GM23338 (cell line): ENCODE measurements around the gene ZBTB7A. TPM values are rescaled to one million over a fixed set of nuclear protein-coding genes. Genes with fewer than 3 reads are reported as not detected.
A peak's percentile ranks its signal among the peaks of the same experiment; 100 is the strongest.

Experiments
- ATAC-seq: fragments of 200-7000 bp; cut with Tn5 transposase; 3 replicates; pipeline ENCODE4 v1.9.1; 2020
- DNase-seq: peaks from one replicate; pipeline ENCODE4 v3.0.0-alpha.2; 2015; ENCODE audit warnings: low spot score
- H2AFZ ChIP-seq: fragments of 200-600 bp; sonication (generic); 2 replicates; pipeline ENCODE4 v1.8.0; 2016; ENCODE audit warnings: antibody characterized with exemption, mild to moderate bottlenecking, moderate library complexity
- H3F3A ChIP-seq: fragments of 200-600 bp; sonication (generic); replicated peaks from 2 replicates; pipeline ENCODE4 v1.8.0; 2017; ENCODE audit warnings: antibody characterized with exemption, mixed run types, low read depth
- H3K27ac ChIP-seq: fragments of 200-600 bp; sonication (generic); 2 replicates; pipeline ENCODE4 v1.6.1; 2016; ENCODE audit warnings: low read depth
- H3K27me3 ChIP-seq: fragments of 200-600 bp; sonication (generic); 2 replicates; pipeline ENCODE4 v1.8.0; 2016; ENCODE audit warnings: mild to moderate bottlenecking, mixed run types, moderate library complexity; ENCODE audit not compliant: insufficient read depth
- H3K36me3 ChIP-seq: fragments of 200-600 bp; sonication (generic); 2 replicates; pipeline ENCODE4 v1.8.0; 2016; ENCODE audit warnings: mild to moderate bottlenecking; ENCODE audit not compliant: insufficient read depth
- H3K4me1 ChIP-seq: fragments of 200-600 bp; sonication (generic); 2 replicates; pipeline ENCODE4 v1.8.0; 2016; ENCODE audit warnings: mild to moderate bottlenecking, moderate library complexity; ENCODE audit not compliant: insufficient read depth
- H3K4me2 ChIP-seq: fragments of 200-600 bp; sonication (generic); 2 replicates; pipeline ENCODE4 v1.7.1; 2017; ENCODE audit warnings: mixed run types
- H3K4me3 ChIP-seq: fragments of 200-600 bp; sonication (generic); 2 replicates; pipeline ENCODE4 v1.6.1; 2016; ENCODE audit warnings: mixed run types
- H3K79me2 ChIP-seq: fragments of 200-600 bp; sonication (generic); replicated peaks from 2 replicates; pipeline ENCODE4 v1.8.0; 2017; ENCODE audit warnings: mild to moderate bottlenecking; ENCODE audit not compliant: insufficient read depth
- H3K9me2 ChIP-seq: fragments of 200-600 bp; sonication (generic); 2 replicates; pipeline ENCODE4 v1.8.0; 2017; ENCODE audit not compliant: insufficient read depth
- H4K20me1 ChIP-seq: fragments of 200-600 bp; sonication (generic); replicated peaks from 2 replicates; pipeline ENCODE4 v1.8.0; 2017; ENCODE audit warnings: mild to moderate bottlenecking; ENCODE audit not compliant: insufficient read depth
- H3K27ac Mint-ChIP-seq: 2 replicates; pipeline ENCODE4 v1.8.0; 2020; ENCODE audit warnings: inconsistent platforms, mild to moderate bottlenecking, moderate library complexity, mixed read lengths
- H3K27me3 Mint-ChIP-seq: 3 replicates; pipeline ENCODE4 v1.8.0; 2022; ENCODE audit warnings: low read depth, mild to moderate bottlenecking, moderate library complexity, mixed read lengths, inconsistent platforms; ENCODE audit not compliant: insufficient read depth, poor library complexity
- H3K36me3 Mint-ChIP-seq: 3 replicates; pipeline ENCODE4 v1.8.0; 2021; ENCODE audit warnings: low read depth, mild to moderate bottlenecking, inconsistent platforms, moderate library complexity, mixed read lengths
- H3K4me1 Mint-ChIP-seq: 3 replicates; pipeline ENCODE4 v1.8.0; 2020; ENCODE audit warnings: mild to moderate bottlenecking, inconsistent platforms, mixed read lengths
- H3K4me3 Mint-ChIP-seq: 3 replicates; pipeline ENCODE4 v1.8.0; 2021; ENCODE audit warnings: moderate library complexity, mild to moderate bottlenecking, inconsistent platforms, mixed read lengths
- H3K9me3 Mint-ChIP-seq: 3 replicates; pipeline ENCODE4 v1.8.0; 2020; ENCODE audit warnings: moderate library complexity, mild to moderate bottlenecking, inconsistent platforms, mixed read lengths
- EZH2phosphoT487 ChIP-seq: fragments of 200-600 bp; sonication (generic); IDR thresholded peaks from one replicate; pipeline ENCODE4 v1.8.1; 2018; ENCODE audit warnings: antibody characterized with exemption; ENCODE audit not compliant: unreplicated experiment
- JUNB ChIP-seq: IDR thresholded peaks from one replicate; pipeline ENCODE4 v1.6.1; 2016; ENCODE audit warnings: antibody characterized with exemption; ENCODE audit not compliant: unreplicated experiment
- NANOG ChIP-seq: IDR thresholded peaks from 2 replicates; pipeline ENCODE4 v1.6.1; 2016; ENCODE audit warnings: antibody characterized with exemption, borderline replicate concordance
- REST ChIP-seq: IDR thresholded peaks from one replicate; pipeline ENCODE4 v1.6.1; 2018; ENCODE audit warnings: antibody characterized with exemption; ENCODE audit not compliant: unreplicated experiment
- STAT1 ChIP-seq: IDR thresholded peaks from one replicate; pipeline ENCODE4 v1.6.1; 2016; ENCODE audit warnings: antibody characterized with exemption; ENCODE audit not compliant: unreplicated experiment
- ZNF114 ChIP-seq: fragments of 250-450 bp; sonication (Bioruptor Pico); IDR thresholded peaks from 2 replicates; pipeline ENCODE4 v1.5.0; 2020; ENCODE audit warnings: mild to moderate bottlenecking, moderate library complexity
- ZNF331 ChIP-seq: fragments of 250-450 bp; sonication (Bioruptor Pico); IDR thresholded peaks from 2 replicates; pipeline ENCODE4 v1.5.0; 2020; ENCODE audit warnings: low read depth, mild to moderate bottlenecking, moderate library complexity
- polyA plus RNA-seq: library from polyadenylated mRNA; unstranded; fragments of >200 nt; fragmentation: Nextera tagmentation; extraction: Ambion mirVana; gene quantifications from 2 replicates; pipeline ENCODE4 v1.2.1, GENCODE V29; 2016
- total RNA-seq: library from RNA; depleted of rRNA; stranded (reverse); fragments of >200 nt; shearing (Covaris generic); gene quantifications from 2 replicates; pipeline ENCODE4 v1.2.3, GENCODE V29; 2014

Gene ZBTB7A
- total and polyA plus RNA-seq, 2 experiments from 2014 or later: 9.5 to 35.0 TPM

- no peak overlapping the region for H2AFZ ChIP-seq
- no peaks in the 10 kb centered on the region for H3K9me2 ChIP-seq
- no peaks in the 10 kb centered on the region; the same call in 2 of the 3 replicates for H3K9me3 Mint-ChIP-seq
- no peak for DNase-seq
- H3K27me3 Mint-ChIP-seq: peaks cover 14% of the 10 kb centered on the region
- H3F3A ChIP-seq: peaks cover 28% of the 10 kb centered on the region; the same call in 1 of the 2 replicates
- H3K4me2 ChIP-seq: no peak overlapping the region
- H3K4me3 ChIP-seq: no peak overlapping the region
- H3K36me3 Mint-ChIP-seq: peaks cover 41% of the 10 kb centered on the region
- no peak overlapping the region for H3K4me3 Mint-ChIP-seq
- no peak overlapping the region for H3K27ac ChIP-seq
- no peaks in the 10 kb centered on the region for H3K27me3 ChIP-seq
- no peaks in the 10 kb centered on the region for H3K36me3 ChIP-seq
- TF ChIP-seq REST (peak; percentile 14), ZNF114 (CRISPR knock-in tag) (no peak)
- H3K4me1 ChIP-seq: peaks cover 9% of the 10 kb centered on the region; the same call in 1 of the 2 replicates
- peaks cover 16% of the 10 kb centered on the region for H3K4me1 Mint-ChIP-seq
- H3K27ac Mint-ChIP-seq: no peak overlapping the region
- no peak for ATAC-seq
- peaks cover 30% of the 10 kb centered on the region for H4K20me1 ChIP-seq
- H3K79me2 ChIP-seq: peaks cover 43% of the 10 kb centered on the region
Measured at GRCh38 chr19:4049432-4049831, 17.3 kb downstream of the ZBTB7A start.

GRCh38 chr19:4046946-4047683, 19.6 kb downstream of the ZBTB7A start:
- Histone ChIP-seq H3K4me3 (no peak overlapping the region), H3K36me3 (no peaks in the 10 kb centered on the region), H3F3A (peaks cover 13% of the 10 kb centered on the region; the same call in 1 of the 2 replicates), H3K79me2 (peaks cover 28% of the 10 kb centered on the region), H3K4me2 (no peak overlapping the region), H4K20me1 (peaks cover 33% of the 10 kb centered on the region), H3K4me1 (peaks cover 14% of the 10 kb centered on the region), H3K27me3 (no peaks in the 10 kb centered on the region), H3K27ac (no peak overlapping the region), H3K9me2 (no peaks in the 10 kb centered on the region), H2AFZ (no peak overlapping the region)
- peaks cover 7% of the 10 kb centered on the region for H3K27me3 Mint-ChIP-seq
- H3K27ac Mint-ChIP-seq: no peak overlapping the region
- no peak for DNase-seq
- H3K9me3 Mint-ChIP-seq: no peaks in the 10 kb centered on the region; the same call in 2 of the 3 replicates
- TF ChIP-seq JUNB (no peak), NANOG (no peak), EZH2phosphoT487 (no peak), STAT1 (no peak), ZNF331 (CRISPR knock-in tag) (no peak)
- peaks cover 9% of the 10 kb centered on the region for H3K4me1 Mint-ChIP-seq
- no peak overlapping the region for H3K4me3 Mint-ChIP-seq
- peaks cover 27% of the 10 kb centered on the region for H3K36me3 Mint-ChIP-seq
- no peak for ATAC-seq
